Effector memory CD4-positive, alpha-beta T cell (primary cell): Measurements from ENCODE around the gene TECPR2.

Experiments
- DNase-seq, 3 donors: peaks; one replicate each; pipeline ENCODE4 v3.0.0-alpha.2; 2020
- H3K27ac ChIP-seq: 2 replicates; pipeline ENCODE4 v1.7.0; 2013; ENCODE audit warnings: mild to moderate bottlenecking, low read length, moderate library complexity; ENCODE audit not compliant: insufficient read depth, poor library complexity, severe bottlenecking
- H3K27me3 ChIP-seq: replicated peaks from 2 replicates; pipeline ENCODE4 v1.7.0; 2013; ENCODE audit warnings: mild to moderate bottlenecking, low read length; ENCODE audit not compliant: insufficient read depth, control insufficient read depth, poor library complexity, severe bottlenecking
- H3K36me3 ChIP-seq: 2 replicates; pipeline ENCODE4 v1.7.0; 2013; ENCODE audit warnings: mild to moderate bottlenecking, low read length, moderate library complexity; ENCODE audit not compliant: control insufficient read depth, insufficient read depth
- H3K4me1 ChIP-seq: 2 replicates; pipeline ENCODE4 v1.7.0; 2013; ENCODE audit warnings: low read length, mild to moderate bottlenecking; ENCODE audit not compliant: control insufficient read depth, insufficient read depth, poor library complexity, severe bottlenecking
- H3K4me3 ChIP-seq: 2 replicates; pipeline ENCODE4 v1.7.0; 2013; ENCODE audit warnings: low read length, low read depth, mild to moderate bottlenecking; ENCODE audit not compliant: insufficient read depth, poor library complexity, severe bottlenecking
- H3K9me3 ChIP-seq: 2 replicates; pipeline ENCODE4 v1.7.0; 2013; ENCODE audit warnings: mild to moderate bottlenecking, low read length, moderate library complexity; ENCODE audit not compliant: control insufficient read depth

TECPR2 gene

DNA sequence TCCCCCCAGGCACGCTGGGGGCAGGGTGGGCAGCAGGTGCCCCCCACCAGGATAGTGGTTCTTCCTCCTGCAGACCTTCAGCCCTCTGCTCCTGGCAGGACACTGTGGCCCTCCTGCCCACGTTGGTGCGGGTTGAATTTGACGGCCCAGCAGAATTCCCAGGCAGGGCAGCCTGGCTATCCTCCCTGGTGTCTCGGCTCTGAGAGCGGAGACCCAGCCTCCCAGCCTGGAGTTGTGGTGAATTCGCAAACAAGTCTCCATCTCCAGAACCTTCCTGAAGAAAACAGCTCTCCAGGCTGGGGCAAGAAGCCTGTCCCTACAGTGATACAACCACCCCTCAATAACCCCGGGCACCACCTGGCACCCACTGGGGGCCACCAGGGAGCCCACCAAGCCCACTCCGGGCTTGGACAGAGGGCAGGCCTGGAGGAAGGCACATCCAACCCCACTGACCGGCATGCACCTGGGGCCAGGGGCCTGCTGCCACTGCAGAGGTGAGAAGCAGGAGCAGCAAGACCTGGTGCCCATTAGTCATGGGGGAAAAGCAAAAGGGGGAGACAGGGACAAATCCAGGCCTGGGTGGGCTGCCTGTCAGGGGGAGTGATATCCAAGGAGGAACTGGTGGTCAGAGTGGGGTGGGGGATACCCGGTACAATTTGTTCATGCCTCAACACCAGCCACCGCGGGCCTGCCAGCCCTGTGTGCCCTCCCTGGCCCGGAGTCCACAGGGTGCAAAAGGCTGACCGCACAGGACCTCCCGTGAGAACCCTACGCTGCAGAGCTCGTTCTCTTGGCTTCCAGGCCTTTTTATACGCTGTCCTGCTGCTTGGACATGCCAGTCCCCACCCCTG is 143.3 kb downstream of the TECPR2 start:
- DNase-seq: no peak
- no peaks in the 10 kb centered on the region for H3K9me3 ChIP-seq
- H3K4me3 ChIP-seq: no peak overlapping the region
- H3K27me3 ChIP-seq: no peaks in the 10 kb centered on the region
- H3K4me1 ChIP-seq: peaks cover 14% of the 10 kb centered on the region
- H3K36me3 ChIP-seq: no peaks in the 10 kb centered on the region
- H3K27ac ChIP-seq: no peak overlapping the region

GRCh38 chr14:102506626-102506925 is 143.8 kb downstream of the TECPR2 start:
- no peaks in the 10 kb centered on the region for H3K9me3 ChIP-seq
- H3K4me1 ChIP-seq: peaks cover 15% of the 10 kb centered on the region
- no peaks in the 10 kb centered on the region for H3K36me3 ChIP-seq
- no peaks in the 10 kb centered on the region for H3K27me3 ChIP-seq
- DNase-seq: no peak
- H3K4me3 ChIP-seq: no peak overlapping the region
- H3K27ac ChIP-seq: no peak overlapping the region

GRCh38 chr14:102507081-102507856 is 144.5 kb downstream of the TECPR2 start:
- Histone ChIP-seq H3K4me1 (peaks cover 15% of the 10 kb centered on the region), H3K9me3 (no peaks in the 10 kb centered on the region), H3K27ac (no peak overlapping the region), H3K27me3 (no peaks in the 10 kb centered on the region), H3K4me3 (no peak overlapping the region), H3K36me3 (no peaks in the 10 kb centered on the region)
- no peak for DNase-seq

DNA sequence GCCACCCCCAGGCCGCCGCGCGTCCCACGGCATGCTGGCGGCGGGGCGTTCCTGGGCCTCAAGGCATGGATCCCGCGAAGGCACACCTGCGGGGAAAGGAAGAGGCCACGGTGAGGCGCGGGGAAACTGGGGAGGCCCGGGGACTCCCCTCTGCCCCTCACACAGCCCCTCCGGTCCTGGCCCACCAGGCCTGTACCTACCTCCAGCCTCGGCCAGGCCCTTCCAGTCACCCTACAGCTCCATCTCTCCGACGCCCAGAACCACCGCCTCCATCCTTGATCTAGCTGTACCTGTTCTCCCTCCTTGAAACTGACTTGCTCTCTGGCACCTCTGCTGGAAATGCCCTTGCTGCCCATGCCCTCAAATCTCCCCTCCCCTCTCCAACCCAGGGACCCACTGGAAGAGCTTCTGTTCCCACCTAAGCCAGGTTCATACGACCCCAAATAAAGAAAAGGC is 145.1 kb downstream of the TECPR2 start:
- Histone ChIP-seq H3K4me3 (no peak overlapping the region), H3K9me3 (no peaks in the 10 kb centered on the region), H3K36me3 (no peaks in the 10 kb centered on the region), H3K27me3 (no peaks in the 10 kb centered on the region), H3K4me1 (peaks cover 15% of the 10 kb centered on the region), H3K27ac (no peak overlapping the region)
- no peak for DNase-seq

- Histone ChIP-seq H3K27me3 (no peaks in the 10 kb centered on the region), H3K4me3 (no peak overlapping the region), H3K9me3 (no peaks in the 10 kb centered on the region), H3K27ac (no peak overlapping the region), H3K4me1 (peaks cover 15% of the 10 kb centered on the region), H3K36me3 (no peaks in the 10 kb centered on the region)
- no peak for DNase-seq
Measured at GRCh38 chr14:102508410-102508773, 145.7 kb downstream of the TECPR2 start.

GRCh38 chr14:102508774-102509745 is 146.3 kb downstream of the TECPR2 start:
- Histone ChIP-seq H3K4me1 (peaks cover 15% of the 10 kb centered on the region), H3K27me3 (no peaks in the 10 kb centered on the region), H3K4me3 (peak overlapping the region; percentile 82), H3K27ac (no peak overlapping the region), H3K36me3 (no peaks in the 10 kb centered on the region), H3K9me3 (no peaks in the 10 kb centered on the region)
- DNase-seq: peak in 2 of 3 donors; percentile 15 to 57

- H3K9me3 ChIP-seq: no peaks in the 10 kb centered on the region
- H3K27ac ChIP-seq: peak within 1 kb of the TSS; percentile 37
- H3K27me3 ChIP-seq: no peaks in the 10 kb centered on the region
- peak within 1 kb of the TSS; percentile 82 for H3K4me3 ChIP-seq
- peak; percentile 77 to 85 (median 83) for DNase-seq
- no peaks in the 10 kb centered on the region for H3K36me3 ChIP-seq
- peaks cover 15% of the 10 kb centered on the region for H3K4me1 ChIP-seq
Measured at GRCh38 chr14:102509746-102510615, 147.2 kb downstream of the TECPR2 start, which contains the start of gene ANKRD9. ANKRD9 (minus strand) TSS chr14:102509776; CDS start chr14:102507889, 1,887 bp downstream.

DNA sequence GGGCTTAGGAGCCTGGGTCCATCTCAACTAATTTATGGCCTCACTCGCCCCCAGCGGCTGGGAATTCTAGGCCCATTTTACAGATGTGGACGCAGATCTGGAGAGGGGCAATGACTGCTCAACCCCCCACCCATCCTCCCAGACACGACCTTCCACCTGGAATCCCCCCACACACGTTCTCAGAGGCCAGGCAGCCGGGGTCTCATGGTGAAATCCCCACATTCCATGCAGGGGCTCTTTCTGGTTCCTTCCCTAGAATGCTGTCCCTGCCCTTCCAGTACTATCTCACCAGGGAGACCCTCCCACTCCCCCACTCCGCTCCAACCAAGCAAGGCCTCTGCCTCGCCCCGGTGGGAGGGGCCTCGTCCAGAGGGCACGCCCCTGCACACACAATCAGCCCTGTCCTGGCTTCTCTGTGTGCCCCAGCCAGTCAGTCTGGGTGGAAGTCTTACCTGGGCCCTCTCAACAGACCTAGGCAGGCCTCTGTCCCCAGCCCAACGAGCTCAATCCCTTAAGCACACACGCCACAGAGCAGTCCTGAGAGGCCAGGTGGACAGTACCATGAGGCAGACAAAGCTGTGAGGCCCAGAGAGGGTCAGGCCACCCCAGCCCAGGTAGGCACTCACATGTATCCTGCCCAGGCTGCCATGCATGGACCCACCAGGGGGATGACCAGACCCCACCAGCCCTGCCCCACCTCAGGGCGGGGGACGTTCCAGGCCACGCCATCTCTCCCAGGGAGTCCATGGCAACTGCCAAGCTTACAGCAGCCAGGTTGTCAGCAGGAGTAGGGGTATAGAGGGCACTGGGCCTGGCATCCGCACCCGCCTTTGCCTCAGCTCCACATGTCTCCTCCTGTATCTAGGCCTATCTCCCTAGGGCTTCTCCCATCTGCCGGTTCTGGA is 148.1 kb downstream of the TECPR2 start:
- H3K27ac ChIP-seq: no peak overlapping the region
- H3K36me3 ChIP-seq: no peaks in the 10 kb centered on the region
- peak overlapping the region; percentile 82 for H3K4me3 ChIP-seq
- DNase-seq: no peak
- no peaks in the 10 kb centered on the region for H3K27me3 ChIP-seq
- peaks cover 15% of the 10 kb centered on the region for H3K4me1 ChIP-seq
- H3K9me3 ChIP-seq: no peaks in the 10 kb centered on the region
